Retina (tissue), 1 donor: Measurements from ENCODE around the gene CNOT2.
A peak's percentile ranks its signal among the peaks of the same experiment; 100 is the strongest.

ENCODE experiments used
- DNase-seq: peaks from one replicate; pipeline ENCODE4 v3.0.0-alpha.2; 2016

CNOT2 gene

GRCh38 chr12:70307868-70308267, 64.6 kb downstream of the CNOT2 start:
- DNase-seq = no peak

GRCh38 chr12:70309348-70309747, 66.1 kb downstream of the CNOT2 start:
- no peak for DNase-seq

DNA sequence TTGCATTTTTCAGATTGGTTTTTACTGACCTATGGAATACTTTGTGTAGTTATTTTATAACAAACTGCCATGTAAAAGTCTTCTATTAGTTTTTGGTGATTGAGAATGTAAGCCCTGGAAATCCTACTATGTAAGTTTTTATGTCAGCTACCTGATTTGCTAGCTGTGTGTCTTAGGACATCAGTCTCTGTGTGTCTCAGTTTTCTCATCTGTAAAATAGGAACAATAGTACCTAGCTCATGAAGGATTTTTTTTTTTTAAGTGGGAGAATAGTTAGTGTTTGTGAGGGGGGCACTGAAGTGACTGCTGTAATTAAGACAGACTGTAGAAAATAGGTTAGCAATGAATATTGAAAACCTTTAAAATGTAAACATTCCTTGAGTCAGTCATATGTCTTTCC, 70.9 kb downstream of the CNOT2 start:
- DNase-seq = no peak

DNA sequence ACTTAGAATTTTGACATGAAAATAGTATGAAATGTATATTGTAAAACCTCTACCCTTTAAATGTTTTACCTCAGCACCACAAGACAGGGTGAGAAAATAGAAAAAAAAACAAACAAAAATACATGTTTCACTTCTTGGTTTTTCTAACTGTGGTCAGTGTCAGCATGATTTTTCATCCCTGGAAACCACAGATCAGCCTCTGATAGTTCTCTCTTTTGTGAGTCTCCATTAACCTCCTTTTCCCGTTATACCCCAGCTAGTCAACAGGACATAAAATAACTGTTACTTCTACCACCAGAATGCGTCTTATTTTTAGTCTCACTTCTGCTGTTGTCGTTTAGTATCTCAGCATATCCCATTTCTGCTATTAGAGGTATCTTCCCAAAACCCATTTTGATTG, 74.5 kb downstream of the CNOT2 start:
- no peak for DNase-seq

DNA sequence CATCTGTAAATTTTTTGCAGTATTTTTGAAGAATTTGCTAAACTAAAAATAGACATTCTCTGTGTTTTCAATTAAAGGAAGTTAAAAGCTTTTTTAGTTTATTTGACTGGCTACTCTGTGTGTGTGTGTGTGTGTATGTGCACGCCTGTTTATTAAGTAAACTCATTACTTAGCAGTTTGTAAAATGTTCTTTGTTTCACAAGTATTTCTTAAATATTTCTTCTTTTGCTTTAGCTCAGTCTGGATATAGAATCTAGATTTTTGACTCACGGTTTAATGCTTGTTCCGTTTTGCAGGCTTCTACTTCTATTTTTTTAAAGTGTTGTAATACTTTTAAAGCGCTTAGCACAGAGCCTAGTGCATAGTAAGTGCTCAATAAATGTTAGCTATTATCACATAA, 76.4 kb downstream of the CNOT2 start:
- no peak for DNase-seq

DNA sequence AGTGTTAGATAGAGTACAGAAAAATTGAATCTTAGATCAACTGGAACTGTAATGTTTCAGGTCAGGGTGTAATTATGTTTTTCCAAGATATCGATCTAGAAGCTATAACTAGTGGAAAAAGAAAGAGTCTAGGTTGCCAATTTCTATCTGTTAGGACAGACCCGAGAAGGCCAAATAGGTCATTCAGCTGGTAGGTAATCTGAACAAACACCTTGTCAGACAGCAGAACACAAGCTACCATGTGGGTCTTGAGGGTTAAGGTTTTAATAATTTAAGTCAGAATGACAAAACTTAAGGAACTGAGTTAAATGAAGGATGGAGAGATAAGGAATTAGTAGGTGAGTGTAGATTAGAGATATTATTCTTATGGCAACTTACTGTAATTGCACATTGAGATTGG, 78.0 kb downstream of the CNOT2 start:
- no peak for DNase-seq

GRCh38 chr12:70327541-70327940, 84.3 kb downstream of the CNOT2 start:
- DNase-seq = no peak

DNA sequence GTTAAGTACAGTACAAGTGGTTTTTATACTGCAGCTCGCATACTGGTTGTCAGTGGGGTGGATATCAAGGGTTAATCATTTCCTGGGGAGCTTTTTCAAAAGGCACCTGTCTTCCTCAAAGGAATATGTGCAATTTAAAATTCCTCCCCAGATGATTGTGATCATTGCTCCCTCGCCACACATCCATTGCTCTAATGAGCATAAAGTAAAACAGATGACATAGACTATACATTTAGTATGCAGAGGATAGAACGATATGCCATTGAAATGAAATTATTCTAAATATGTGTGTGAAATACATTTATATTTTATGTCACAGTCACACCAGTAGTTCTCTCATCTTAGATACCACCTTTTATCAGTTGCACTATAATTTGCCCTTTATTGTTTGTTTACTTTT, 86.5 kb downstream of the CNOT2 start:
- no peak for DNase-seq

DNA sequence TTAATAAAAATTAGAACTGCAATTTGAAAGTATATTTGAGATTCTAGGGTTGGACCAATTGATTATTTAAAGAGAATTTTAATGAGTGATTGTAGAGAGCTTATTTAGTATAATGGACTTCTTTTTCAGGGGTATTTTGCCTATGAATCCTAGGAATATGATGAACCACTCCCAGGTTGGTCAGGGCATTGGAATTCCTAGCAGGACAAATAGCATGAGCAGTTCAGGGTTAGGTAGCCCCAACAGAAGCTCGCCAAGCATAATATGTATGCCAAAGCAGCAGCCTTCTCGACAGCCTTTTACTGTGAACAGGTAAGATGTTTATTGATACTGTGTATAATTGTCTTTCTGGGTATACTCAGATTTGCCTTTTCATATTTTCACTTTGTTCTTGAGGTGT, 86.9 kb downstream of the CNOT2 start:
- DNase-seq = no peak

GRCh38 chr12:70332236-70332635, 89.0 kb downstream of the CNOT2 start:
- no peak for DNase-seq

GRCh38 chr12:70334742-70335141, 91.5 kb downstream of the CNOT2 start:
- no peak for DNase-seq

DNA sequence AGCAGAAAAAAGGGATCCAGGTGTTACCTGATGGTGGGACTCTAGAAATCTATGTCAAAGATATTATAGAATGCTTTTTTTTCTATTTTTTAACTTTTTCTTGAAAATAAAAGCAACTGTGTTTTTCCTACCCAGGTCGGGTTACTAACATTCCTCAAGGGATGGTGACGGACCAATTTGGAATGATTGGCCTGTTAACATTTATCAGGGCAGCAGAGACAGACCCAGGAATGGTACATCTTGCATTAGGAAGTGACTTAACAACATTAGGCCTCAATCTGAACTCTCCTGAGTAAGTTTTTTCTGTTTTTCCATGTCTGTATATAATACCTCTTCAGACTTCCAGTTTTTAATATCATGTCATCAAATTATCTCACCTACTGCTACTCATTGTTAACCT, 95.3 kb downstream of the CNOT2 start:
- no peak for DNase-seq

DNA sequence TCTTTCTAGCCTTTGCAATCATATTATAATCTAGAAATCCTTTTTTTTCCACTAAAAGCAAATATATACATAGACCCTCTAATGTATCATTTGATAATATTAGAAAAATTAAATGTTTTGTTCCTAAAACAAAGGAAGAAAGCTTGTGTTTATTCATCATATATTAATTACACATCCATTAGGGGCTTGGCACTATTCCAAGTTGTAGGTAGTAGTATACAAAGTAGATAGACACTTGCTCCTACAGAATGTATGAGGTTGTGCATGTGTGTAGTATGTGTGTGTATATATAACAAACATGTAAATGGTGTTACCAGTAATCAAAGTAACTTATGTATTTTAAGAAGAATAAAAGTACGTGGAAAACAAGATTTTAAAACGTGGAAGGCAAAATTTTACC, 107.8 kb downstream of the CNOT2 start:
- DNase-seq = no peak

DNA sequence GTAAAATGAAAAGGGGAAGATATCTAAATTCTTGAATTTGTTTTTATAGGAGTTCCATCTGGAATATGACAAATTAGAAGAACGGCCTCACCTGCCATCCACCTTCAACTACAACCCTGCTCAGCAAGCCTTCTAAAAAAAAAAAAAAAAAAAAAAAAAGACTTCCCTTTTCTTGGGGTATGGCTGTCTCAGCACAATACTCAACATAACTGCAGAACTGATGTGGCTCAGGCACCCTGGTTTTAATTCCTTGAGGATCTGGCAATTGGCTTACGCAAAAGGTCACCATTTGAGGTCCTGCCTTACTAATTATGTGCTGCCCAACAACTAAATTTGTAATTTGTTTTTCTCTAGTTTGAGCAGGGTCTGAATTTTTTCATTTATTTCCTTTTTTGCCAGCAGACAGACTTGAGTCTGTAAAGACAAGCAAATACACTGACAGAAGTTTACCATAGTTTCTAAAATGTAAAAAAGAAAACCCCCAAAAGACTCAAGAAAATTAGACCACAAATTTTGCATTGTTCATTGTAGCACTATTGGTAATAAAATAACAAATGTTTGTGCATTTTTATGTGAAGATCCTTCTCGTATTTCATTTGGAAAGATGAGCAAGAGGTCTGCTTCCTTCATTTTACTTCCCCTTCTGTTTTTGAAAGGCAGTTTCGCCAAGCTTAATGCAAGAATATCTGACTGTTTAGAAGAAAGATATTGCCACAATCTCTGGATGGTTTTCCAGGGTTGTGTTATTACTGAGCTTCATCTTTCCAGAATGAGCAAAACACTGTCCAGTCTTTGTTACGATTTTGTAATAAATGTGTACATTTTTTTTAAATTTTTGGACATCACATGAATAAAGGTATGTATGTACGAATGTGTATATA, 110.8 kb downstream of the CNOT2 start:
- DNase-seq = no peak

DNA sequence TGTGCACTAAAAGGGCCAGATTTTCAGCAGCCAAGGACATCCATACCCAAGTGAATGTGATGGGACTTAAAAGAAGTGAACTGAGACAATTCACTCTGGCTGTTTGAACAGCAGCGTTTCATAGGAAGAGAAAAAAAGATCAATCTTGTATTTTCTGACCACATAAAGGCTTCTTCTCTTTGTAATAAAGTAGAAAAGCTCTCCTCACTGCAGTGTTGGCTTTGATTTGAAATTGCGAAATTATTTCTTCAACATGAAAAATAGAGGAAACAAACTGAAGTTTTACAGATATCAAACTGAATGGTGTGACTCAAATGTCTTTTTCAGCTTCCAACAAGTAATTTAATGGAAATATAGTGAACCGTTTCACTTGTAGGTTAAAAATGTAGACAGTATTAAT, 111.6 kb downstream of the CNOT2 start:
- no peak for DNase-seq

- DNase-seq = no peak
Measured at GRCh38 chr12:70355972-70356371, 112.7 kb downstream of the CNOT2 start.

- no peak for DNase-seq
Measured at GRCh38 chr12:70359458-70360197, 116.4 kb downstream of the CNOT2 start.

GRCh38 chr12:70360218-70360617, 117.0 kb downstream of the CNOT2 start:
- no peak for DNase-seq

DNA sequence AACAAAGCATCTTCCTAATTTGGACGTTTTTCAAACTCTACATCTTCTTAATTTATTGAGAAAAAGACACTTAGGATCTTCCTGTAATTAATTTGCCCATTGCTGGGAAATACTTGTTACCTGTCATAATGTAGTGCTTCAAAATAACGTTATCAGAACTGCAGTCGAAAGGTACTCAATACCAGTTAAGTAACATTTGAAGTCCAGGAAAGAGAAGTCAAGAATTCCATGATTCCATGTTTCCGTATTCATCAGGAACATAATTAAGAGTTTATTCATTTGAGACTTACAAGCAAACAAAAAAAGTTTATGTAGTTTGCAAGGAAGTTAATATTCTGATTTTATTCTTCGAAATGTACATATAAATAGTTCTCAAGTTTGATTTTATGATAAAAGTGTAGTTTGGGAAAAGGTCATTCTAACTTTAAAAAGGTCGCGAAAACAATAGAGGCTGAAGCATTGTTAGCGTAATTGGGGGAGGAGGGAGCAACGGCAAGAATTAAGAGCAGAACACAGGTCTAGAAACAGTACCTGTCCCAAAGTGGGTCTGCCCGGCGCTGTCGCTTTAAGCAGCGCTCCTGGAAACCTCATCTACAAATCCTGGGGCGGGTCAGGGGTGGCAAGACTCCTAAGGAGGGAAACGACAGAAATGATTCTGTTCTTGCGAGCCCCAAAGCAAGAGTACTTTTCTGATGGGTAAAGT, 121.6 kb downstream of the CNOT2 start:
- DNase-seq = no peak

DNA sequence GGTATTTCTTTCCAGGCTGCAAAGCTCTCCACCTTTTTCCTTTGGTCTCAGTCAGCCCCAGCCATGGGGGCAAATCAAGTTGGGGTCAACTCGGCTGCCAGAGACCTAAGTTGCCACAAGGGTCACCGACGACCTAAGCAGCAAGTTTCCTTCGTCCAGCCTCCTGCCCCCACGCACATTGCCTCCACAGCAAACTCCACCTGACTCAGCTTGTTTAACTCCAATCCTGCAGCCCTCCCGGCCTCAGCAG, 122.1 kb downstream of the CNOT2 start:
- DNase-seq = no peak

DNA sequence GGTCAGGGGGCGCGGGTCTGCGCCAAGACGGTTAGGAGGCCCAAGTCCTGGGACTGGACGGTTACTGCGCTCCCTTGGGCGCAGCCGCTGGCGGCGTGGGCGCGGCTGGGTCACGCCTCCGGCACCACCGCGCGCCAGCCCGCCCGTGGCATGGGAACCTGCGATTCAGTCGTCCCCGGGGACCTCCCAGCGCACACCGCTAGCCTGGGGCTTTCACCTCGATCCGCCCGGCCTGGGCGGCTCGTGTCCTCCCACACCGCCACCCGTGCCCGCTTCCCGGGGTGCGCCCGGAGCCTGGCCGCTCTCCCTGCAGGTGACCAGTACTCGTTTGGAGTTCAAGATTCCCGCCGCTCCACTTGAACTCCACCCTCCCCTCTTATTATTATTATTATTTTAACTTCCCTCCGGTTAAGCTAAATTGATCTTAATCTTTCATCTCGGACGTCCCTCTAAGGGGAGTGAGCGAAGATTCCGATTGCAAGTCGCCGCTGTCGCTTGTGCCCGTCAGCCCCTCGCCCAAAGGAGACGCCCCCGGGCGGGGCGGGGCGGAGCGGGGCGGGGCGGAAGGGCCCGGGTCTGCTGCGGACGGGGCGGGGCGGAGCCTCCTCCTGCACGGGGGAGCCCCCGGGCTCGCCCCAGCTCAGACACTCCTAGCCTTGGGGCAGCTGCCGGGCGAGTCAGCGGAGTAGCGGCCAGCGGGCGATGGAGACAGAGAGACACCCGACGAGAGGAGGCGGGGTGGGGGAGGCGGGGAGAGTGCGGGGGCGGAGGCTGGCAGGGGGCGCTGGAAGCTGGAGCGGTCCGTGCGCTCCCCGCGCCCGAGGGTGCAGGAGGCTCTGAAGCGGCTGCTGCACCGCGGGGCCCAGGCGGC, 122.7 kb downstream of the CNOT2 start, which contains the start of gene KCNMB4:
Gene KCNMB4 (plus strand): TSS at position 643 of the 871 bp plus-strand sequence. CDS start 445 bp downstream, outside the sequence.
- DNase-seq = peak; percentile 86

GRCh38 chr12:70366581-70367257, 123.5 kb downstream of the CNOT2 start:
- peak; percentile 87 for DNase-seq
